Neural cell (in vitro differentiated cells): ENCODE measurements around the gene SGTA.

Experiments used
- CTCF ChIP-seq: fragments of 450-650 bp; IDR thresholded peaks from 2 replicates; pipeline ENCODE4 v1.5.1; 2014; ENCODE audit warnings: antibody characterized with exemption, mild to moderate bottlenecking, moderate library complexity; ENCODE audit not compliant: poor library complexity, severe bottlenecking
- EZH2 ChIP-seq: fragments of 200-600, 300-800 bp; shearing (Covaris generic), sonication (generic); IDR thresholded peaks from 2 replicates; pipeline ENCODE4 v1.6.1; 2014; ENCODE audit warnings: antibody characterized with exemption, low read length, borderline replicate concordance, mild to moderate bottlenecking; ENCODE audit not compliant: insufficient read depth, poor library complexity, severe bottlenecking
- REST ChIP-seq: IDR thresholded peaks from 2 replicates; pipeline ENCODE4 v1.6.1; 2012; ENCODE audit warnings: borderline replicate concordance

- no peak for TF ChIP-seq EZH2
- no peak for TF ChIP-seq REST
- TF ChIP-seq CTCF = no peak
Measured at GRCh38 chr19:2793577-2793976, 10.5 kb upstream of the SGTA start.
